GM19328 (cell line): Measurements from ENCODE around the gene SMIM29.
"Not testable (repeated sequence)": the region's sequence is repeated elsewhere in the genome, so short reads cannot be mapped to it uniquely, and the experiment has no call there.

Source experiments
- ATAC-seq: cut with Tn5 transposase; IDR thresholded peaks from one replicate; pipeline ENCODE4 v1.9.1; 2021; ENCODE audit warnings: mild to moderate bottlenecking, moderate library complexity; ENCODE audit not compliant: unreplicated experiment

Gene SMIM29

DNA sequence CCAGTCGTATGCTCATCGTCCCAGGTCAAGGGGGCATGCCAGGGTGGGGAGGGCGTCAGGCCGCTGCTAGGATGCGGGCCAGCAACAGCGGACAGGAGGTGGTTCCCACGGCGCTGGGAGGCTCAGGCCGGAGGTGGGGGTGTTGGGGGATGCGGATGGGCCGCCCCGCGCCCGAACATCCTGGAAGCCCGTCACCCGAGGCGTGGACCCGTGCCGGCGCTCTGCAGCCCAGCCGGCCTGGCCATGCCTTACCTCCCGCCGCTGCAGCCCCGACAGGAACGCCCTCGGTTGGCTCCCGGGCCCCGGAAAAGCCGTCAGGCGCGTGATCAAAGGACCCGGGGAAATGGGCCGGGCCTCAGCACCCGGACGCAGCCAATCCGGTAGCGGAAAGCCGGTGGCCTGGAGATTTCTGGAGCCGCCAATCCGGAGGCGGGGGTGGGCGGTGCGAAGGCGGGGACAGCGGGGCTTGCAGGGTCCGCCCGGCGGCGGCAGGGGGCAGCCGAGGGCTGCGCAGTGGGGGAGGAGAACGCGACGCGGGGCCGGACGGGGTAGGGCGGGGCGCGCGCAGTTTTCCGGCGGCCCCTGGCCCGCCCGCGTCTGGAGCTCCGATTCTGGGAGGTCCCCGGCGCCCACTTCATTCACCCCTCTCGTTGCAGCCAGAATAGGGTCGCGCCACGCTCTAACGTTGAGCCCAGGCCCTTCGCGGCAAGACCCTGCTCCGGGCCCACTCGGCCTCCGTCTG, at the start of gene SMIM29:
SMIM29 (minus strand) TSS at position 280 of the 742 bp plus-strand sequence. CDS start 1,215 bp downstream, outside the sequence.
- ATAC-seq = peak; percentile 82

DNA sequence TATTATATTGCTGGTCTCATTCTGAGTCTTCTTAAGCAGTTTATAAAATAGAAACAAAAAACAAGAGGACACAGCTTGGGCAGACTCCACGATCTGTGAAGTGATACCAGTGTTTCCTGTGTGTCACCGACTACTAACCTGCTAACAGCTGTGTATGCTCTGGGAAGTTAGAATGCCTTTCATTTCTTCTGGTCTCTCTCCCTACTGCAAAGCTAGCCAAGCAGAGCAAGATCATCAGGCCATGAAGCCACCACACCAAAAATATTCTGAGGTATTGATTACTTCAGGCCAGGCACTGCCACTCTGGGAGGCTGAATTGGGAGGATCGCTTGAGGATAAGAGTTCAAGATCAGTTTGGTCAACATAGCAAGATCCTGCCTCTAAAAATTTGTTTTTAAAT, 46.9 kb upstream of the SMIM29 start:
- ATAC-seq = peak; percentile 70

DNA sequence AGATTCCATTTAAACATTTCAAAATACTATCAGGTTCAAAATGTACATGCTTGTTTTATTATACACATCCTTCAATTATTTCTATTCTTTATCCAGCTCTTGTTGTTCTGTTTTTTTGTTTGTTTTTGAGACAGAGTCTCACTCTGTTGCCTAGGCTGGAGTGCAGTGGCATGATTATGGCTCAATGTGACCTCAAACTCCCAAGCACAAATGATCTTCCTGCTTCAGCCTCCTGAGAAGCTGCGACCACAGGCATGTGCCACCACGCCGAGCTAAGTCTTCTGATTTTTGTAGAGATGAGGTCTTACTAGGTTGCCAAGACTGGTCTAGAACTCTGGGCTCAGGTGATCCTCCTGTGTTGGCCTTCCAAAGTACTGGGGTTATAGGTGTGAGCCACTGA, 44.1 kb upstream of the SMIM29 start:
- ATAC-seq = no peak

DNA sequence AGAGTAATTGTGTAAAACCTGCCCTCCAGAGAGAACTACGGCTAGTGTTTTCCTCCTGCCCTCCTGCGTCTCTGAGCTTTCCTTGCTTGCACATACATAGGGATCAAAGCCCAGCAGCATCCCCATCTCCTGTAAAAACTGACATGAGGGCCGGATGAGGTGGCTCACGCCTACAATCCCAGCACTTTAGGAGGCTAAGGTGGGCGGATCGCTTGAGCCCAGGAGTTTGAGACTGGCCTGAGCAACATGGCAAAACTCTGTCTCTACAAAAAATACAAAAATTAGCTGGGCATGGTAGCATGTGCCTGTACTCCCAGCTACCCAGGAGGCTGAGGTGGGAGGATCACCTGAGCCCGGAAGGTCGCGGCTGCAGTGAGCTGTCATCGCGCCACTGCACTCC, 40.3 kb upstream of the SMIM29 start:
- ATAC-seq = no peak

DNA sequence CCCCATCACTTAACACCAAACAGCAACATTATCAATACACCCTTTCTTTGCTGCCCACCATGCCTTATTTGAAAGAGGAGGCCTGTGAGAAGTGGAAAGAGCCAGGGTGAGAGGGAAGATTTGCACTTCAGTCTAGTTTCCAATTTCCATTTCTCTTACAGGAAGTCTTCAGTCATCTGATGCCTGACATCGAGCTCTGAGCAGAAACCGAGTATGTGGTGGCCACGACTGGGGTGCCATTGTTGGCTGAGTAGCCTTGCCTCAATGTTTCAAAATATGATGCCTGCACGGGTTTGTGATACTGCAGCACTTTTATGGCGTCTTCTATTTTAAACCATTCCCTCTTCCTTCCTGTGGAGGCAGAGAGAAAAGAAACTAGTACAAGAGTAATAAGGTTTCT, 39.8 kb upstream of the SMIM29 start:
- ATAC-seq = no peak

DNA sequence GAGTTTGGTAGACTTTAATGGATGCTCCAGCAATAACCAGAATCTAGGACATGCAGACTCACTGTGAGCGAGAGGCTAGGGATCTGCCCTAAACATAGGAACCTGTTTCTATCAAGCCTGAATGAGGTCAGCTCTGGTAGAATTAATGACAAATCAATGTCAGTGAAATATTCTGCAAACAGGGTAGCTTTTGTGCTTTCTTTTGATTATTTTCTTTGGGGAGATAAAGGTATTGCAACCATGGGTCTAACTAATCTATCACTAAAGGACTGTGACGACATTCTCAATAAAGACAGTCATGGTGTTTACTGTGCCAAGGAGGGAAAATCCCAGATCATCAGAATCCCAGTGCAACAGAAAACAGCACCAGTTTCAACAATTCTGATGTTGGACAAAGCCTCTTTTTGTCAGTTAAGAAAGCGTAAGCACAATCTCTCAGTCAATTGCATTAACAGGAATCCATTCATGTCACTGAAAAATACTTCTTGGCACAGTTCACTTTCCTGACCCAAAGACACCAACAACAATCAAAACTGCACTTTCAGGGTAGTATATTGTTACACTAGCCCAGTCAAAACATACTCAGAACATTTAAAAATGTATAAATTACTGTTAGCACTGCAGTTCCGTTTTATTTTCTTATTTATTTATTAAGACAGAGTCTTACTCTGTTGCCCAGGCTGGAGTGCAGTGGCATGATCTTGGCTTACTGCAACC, 36.8 kb upstream of the SMIM29 start:
- no peak for ATAC-seq

DNA sequence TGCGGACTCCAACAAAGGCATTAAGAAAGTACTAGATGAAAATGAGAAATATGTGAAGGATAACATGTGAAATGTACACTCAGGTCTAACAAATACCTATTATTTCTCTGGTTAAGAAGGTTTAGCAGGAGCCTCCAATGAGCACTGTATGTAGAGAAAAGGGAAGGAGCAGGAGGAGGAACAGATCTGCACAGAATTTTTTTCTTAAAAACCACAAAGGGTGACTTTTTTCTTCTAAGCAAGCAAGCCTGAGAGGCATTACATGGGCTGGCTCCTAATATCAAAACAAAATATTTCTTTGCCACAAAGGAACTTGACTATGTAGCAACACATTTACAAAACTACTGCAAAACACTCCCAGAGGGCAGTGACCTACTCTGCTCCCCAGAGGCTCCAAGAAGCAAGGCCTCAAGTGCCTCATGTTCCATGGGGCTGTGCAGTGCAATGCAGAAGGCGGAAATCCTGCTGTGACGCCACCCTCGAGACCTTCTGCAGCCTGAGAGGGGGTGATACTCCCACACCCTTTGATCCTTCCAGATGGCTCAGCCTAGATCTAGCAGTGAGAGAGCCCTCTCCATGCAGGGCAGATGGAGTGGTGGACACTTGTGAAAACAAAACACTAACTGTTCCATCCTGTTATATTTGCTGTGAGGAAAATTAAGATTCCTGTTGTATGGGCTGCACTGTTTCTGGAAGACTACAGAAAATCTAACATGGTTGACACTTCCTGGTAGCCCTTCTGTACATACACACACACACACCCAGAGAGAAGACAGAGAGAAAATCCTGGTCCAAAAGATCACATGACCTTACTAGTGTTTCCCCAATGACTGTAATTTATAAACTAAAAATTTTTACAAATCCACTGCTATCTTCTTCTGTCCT, 36.0 kb upstream of the SMIM29 start:
- ATAC-seq = no peak

DNA sequence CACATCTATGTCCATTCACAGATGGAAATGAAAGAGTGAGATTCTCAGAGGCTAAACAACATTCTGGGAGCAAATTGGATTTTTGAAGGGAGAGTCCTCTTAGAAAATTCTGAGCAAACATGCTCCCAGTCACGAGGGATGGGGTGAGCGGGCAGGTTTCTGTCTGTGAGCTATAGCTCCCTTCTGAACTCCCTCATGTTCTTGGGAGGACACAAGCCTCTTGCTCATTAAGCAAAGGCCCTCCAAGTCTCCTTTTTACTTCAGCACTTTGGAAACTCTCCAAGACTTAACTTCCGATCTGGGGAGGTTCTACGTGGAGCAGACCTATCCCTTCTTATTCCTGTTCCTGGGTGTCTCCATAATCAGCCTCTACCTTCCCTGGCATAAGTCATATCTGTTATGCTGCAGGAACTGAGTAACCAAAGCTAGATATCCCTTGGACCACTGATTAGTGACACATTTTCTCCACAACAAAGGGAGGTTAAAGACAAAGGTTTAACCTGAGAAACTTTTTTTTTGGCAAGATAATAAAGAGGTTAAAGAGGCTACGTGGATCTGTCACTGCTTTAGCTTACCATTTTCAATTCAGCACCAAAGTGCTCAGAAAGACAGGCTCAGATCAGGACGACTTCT, 33.0 kb upstream of the SMIM29 start:
- no peak for ATAC-seq

DNA sequence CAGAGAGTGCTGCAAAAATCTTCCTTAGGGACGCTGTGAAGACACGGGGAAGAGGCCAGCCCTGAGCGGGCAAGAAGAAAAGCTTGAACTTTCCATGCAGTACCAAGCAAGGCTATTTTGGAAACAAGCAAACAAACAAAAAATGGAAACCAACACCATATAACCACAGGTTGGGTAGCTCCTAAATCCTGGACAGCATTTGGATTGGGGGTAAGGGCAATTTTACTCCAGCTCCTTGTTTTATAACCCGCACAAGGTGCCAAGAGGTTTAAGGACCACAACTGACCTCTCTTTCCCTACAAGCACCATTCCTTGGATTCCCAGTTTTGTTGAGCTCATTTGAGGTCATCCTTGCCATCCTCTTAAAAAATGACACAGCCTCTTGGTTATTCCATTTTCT, 31.4 kb upstream of the SMIM29 start:
- ATAC-seq = no peak

DNA sequence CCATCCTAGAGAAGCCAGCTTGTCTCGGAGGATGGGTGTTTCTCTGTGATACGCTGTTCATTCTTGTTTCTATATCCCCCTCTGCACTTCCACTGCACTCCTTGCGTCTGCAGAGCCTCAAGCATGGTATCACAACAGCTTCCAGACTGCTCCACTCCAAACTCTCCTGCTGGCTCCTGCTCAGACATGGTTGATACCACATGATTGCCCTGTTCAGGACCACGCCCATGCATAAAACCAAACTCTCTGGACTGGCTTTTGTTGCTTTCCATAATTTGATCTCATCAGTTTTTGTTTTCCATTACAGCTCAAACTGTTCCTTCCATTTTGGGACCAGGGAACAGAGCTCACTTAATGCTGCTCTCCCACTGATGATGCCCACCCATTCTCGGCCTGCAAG, 30.0 kb upstream of the SMIM29 start:
- no peak for ATAC-seq

DNA sequence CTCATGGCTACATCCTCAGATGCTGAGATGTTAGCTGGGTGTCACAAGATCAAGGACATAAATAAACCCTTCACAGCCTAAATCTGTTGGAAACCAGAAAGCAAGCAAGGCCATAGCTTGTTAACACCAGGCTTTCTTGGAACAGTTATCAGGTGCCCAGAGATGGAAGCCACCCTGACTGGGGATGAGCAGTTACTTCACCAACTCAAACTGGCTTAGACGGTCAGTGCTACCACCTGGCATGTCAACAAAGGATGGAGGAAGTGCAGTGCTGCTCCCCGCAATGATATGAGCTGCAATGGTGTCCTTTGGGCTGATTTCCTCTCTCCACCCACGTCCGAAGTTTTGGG, 28.9 kb upstream of the SMIM29 start:
- no peak for ATAC-seq

DNA sequence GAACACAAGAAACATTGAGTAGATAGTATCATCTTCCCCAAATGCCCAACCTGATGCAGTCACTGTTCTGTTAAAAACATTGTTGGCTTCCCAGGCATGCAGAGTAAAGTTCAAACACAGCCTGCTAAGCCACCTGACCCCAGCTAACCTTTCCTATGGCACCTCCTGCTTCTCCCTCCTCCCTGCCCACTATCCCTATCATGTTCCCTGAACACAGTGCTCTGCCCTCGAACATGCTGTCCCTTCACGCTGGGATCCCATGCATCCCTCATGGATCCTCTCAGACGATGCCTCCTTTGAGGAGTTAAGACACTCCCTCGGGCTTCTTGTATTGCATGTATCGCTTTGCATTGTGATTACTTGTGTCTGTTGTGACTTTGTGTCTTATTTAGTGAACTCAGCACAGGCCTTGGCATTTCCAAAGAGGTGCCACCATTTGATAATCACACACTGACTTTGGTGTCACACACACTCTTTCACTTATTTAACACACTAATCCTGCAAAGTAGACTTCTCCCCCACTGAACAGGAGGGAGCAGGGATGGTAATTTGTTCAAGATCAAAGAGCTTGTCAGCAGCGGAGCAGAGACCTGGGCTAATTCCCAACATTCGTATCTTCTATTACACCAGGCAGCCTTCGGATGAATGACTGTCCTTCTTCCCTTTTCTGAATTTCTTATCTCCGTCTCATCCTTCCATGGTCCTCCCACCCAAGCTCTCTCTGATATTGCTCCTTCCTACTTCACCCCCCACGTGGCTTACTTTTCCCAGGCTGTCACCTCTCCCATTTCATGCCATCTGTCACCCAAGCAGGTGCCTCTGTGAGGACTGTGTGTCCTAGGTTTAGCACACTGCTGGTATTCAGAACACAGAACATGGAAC, 28.3 kb upstream of the SMIM29 start:
- ATAC-seq = no peak

DNA sequence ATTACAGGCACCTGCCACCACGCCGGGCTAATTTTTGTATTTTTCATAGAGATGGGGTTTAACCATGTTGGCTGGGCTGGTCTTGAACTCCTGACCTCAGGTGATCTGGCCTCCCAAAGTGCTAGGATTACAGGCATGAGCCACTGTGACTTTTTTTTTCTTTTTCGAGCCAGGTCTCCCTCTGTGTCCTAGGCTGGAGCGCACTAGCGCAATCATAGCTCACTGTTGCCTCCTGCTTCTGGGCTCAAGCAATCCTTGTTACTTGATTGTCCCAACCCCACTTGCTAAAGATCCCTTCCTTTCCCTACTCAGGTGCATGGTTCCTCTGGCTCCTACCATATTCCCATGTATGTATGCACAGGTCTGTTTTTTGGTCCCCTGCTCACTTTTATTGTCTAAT, 27.4 kb upstream of the SMIM29 start:
- no peak for ATAC-seq

DNA sequence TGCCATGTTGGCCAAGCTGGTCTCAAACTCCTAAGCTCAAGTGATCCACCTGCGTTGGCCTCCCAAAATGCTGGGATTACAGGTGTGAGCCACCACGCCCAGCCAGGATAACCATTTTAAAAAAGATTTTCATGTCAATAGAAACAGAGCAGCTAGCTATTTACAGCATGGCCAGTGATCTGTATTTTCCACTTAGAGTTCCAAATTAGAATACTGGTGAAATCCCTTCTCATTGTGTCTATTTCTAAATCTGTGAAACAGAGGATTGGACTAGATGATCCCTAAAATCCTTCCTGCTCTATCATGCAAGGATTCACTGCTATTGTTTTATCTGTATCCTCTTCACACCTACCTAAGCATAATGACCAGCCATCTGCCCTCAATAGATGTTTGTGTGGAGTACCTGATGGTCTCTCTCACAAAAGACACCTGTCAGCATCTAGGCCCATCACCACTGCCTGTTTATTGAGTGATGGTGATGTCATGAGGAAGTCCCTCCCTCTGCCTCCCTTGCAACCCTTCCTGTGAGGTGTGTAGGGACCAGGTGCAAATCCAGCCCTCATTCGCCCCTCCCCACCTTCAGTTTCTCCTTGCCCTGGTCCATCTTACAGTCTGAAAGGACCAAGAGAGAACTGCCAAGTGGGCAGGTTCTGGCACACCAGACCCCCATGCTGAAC, 26.5 kb upstream of the SMIM29 start:
- no peak for ATAC-seq

DNA sequence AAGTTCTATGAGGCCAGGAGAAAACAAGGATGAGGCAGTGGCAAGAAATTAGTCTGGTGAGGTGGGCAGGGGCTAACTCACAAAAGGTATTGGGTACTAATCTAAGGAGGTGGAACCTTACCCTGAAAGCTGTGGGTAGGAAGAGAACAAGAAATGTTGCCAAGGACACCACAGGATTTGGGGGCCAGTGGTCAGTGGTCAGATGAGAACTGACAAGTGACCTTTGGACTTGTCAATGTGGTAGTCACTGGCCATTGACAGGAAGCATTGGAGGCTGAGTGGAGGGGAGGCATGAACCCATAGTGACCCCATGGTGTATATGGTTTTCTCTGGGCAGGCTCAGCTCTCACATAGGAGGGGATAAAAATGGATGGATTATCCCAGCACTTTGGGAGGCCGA, 25.3 kb upstream of the SMIM29 start:
- ATAC-seq = no peak

DNA sequence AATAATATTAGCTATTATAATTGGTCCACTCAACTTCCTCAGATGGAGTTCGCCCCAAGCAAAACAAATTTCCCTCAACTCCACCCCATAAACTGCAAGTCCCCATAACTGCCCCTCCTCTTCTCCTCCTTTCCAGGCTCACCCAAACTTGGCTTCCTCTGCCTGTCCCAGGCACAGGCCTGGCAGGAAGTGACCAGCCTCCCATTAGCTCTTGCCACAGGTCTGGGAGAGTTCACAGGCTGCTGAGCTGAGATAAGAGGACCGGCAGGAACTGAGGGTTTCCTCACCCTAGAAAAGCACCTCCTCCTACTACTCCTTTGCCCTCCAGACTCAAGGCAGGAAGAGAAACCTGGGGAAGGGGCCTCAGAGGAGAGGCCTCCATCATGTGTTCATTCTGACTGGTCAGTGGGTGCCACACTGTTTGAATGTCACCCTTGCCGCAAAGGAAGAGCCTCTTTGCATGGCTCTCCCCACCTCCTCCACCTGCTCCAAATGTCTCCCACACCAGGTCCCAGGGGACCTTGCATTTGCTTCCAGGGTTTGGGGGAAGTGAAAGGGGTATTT, 24.5 kb upstream of the SMIM29 start:
- no peak for ATAC-seq

DNA sequence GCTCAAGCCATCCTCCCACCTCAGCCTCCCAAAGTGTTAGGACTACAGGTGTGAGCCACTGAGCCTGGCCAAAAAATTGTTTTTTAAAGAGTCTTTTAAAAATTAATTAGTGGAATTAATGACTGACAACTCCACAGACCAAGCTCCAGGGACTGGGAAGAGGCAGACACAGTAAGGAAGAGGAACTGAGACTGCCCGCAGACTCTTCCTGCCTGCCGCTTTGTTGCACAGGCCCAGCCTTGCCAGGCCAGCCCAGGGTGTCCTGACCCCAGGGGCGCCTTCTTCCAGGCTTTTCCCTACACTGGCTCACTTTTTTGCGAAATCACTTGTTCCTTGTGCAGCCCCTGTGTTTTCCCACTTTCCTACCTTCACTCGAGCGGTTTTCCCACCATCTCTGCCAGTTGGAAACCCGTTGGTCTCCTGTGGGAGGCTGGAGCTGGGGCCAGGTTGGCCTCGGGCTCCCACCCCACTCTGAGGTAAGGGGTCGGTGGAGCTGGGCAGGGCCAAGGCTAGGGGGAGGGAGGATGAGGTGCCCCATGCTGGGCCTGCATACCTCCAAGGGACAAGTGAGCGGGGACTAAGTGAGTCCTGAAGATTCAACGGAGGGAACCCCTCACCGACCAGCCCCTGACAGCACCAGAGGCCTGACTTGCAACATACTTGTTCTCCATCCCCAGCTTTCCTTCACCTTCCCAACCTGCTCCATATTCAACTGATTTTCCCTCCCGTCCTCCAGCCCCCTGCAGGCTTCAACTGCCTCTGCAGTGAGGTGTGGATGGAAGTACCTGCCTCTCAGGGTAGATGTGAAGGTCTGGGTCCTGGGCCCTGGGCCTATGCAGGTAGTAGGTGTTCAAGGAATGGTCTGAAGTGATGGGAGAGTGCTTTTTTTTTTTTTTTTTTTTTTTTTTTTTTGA, 23.5 kb upstream of the SMIM29 start:
- ATAC-seq = no peak

DNA sequence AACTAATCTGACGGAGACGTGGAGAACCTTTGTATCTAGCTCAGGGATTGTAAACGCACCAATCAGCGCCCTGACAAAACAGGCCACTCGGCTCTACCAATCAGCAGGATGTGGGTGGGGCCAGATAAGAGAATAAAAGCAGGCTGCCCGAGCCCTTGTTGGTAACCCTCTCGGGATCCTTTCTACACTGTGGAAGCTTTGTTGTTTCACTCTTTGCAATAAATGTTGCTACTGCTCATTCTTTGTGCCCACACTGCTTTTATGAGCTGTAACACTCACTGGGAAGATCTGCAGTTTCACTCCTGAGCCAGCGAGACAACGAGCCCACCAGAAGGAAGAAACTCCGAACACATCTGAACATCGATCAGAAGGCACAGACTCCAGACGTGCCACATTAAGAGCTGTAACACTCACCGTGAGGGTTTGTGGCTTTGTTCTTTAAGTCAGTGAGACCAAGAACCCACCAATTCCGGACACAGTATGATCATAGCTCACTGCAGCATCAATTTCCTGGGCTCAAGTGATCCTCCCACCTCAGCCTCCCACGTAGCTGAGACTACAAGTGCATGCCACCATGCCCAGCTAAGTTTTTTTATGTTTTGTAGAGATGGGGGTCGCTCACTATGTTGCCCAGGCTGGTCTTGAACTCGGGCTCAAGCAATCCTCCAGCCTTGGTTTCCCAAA, 21.0 kb upstream of the SMIM29 start:
- ATAC-seq = not testable (repeated sequence)
